GM18868 (cell line): ENCODE measurements around the gene MEX3C.

ENCODE experiments used
- ATAC-seq: cut with Tn5 transposase; IDR thresholded peaks from one replicate; pipeline ENCODE4 v1.9.1; 2021; ENCODE audit warnings: mild to moderate bottlenecking, moderate library complexity; ENCODE audit not compliant: unreplicated experiment

MEX3C gene

DNA sequence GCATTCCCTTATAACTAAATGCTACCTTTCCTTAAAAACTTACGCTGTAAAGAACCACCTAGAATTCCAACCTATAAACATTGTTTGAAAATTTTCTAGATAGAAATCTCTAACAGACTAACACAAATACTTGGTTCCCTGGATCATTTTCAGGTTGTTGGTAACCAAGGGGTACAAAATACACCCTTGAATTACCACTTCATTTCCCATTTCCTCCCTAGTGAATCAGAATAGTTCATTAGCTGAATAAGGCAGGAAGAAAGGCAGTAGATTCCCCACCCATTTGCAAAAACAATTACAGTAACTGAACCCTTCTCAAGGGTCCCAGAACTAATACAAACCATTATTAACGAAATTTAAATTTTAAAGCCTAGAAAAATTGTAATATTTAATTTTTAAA, 5.5 kb downstream of the MEX3C start:
- ATAC-seq, result no peak

DNA sequence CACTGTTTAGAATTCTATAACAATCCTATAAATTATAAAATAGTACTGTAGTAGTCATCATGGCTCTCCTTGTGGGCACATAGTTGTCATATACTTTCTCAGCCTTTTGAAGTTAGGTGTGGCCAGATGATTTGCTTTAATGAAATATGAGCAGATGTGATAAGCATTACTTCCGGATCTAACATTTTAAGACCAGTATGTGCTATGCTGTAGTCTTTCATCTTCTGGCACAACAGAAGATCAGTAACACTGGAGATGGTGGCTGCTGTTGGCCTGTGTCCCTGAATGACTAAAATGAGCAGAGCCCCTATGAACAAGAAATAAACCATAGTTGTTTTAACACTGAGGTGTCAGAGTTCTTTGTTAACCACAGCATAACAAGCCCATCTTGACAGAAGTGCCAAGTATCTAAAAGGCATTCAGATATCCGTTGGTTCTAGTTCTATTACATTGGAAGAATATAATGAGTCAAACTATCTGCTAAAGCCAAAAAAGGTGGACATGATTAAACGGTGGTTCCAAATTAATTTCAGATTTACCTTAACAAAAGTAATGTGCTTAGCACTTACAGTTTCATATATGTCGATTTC, 6.3 kb downstream of the MEX3C start:
- peak; percentile 35 for ATAC-seq

DNA sequence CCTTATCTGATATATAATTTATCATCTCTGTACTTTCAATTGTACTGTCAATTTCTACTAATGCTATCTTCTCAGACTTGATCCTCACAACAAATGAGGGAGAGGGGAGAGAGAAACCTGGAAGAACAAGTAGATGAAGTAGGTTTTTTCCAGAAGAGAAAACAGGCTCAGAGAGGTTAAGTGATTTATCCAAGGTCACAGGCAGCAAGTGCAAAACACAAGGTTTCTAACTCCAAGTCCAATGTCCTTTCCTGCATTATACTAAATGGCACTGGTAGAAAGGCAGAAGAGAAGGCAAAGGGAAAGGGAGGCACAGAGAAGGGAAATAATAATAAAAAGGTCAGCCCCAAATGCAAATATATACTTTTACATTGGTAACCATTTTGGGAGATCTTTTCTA, 7.5 kb downstream of the MEX3C start:
- ATAC-seq, result no peak

DNA sequence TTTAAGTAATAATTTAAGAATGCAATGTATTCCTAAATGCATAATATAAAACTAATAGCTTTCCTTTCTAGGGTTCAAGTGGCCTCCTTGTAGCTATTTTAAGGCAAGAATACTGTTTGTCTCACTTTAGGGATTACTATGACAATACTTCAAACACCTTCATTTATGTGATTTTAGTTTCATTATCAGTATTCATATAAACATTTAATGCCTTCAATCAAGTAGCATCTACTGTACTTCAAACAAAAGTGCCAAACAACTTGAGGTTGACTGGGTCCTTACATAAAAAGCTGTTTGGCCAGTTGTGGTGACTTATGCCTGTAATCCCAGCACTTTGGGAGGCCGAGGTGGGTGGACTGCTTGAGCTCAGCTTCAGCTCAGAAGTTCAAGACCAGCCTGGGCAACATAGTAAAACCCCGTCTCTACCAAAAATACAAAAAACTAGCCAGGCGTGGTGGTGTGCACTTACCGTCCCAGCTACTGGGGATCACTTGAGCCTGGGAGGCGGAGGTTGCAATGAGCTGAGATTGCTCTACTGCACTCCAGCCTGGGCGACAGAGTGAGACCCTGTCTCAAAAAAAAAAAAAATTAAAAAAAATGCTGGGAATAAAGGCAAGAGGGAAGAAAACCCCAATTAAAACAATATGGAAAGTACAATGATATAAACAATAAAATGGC, 9.3 kb downstream of the MEX3C start:
- ATAC-seq, result peak; percentile 45

DNA sequence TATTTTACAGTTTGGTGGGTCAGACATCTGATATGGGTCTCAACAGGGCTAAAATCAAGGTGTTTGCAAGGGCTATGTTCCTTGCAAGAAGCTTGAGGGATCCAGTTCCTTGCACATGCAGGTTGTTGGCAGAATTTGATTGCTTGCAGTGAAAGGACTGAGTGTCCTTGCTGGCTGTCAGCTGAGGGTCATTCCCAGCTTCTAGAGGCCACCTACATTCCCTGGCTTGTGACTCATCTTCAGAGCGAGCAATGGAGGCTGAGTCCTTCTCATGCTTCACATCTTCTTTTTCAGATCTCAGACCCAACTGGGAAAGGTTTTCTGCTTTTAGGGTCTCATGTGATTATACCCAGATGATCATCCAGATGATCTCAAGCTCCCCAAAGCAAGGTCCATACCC, 12.4 kb downstream of the MEX3C start:
- ATAC-seq, result no peak

DNA sequence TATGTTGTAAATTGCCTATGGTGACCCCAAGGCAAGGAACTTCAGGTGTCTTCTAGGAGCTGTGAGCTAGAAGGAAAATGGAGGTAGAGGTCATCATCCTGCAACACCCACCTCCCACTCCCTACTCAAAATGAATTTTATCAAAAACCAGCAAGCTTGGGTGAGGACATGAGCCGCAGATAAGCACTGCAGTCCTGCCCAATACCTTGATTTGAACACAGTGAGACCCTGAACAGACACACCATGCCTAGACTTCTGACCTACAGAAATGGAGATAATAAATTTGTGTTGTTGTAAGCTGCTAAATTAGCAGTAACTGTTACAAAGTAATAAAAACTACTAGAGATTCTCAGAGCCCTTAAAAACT, 13.4 kb downstream of the MEX3C start:
- ATAC-seq, result no peak

DNA sequence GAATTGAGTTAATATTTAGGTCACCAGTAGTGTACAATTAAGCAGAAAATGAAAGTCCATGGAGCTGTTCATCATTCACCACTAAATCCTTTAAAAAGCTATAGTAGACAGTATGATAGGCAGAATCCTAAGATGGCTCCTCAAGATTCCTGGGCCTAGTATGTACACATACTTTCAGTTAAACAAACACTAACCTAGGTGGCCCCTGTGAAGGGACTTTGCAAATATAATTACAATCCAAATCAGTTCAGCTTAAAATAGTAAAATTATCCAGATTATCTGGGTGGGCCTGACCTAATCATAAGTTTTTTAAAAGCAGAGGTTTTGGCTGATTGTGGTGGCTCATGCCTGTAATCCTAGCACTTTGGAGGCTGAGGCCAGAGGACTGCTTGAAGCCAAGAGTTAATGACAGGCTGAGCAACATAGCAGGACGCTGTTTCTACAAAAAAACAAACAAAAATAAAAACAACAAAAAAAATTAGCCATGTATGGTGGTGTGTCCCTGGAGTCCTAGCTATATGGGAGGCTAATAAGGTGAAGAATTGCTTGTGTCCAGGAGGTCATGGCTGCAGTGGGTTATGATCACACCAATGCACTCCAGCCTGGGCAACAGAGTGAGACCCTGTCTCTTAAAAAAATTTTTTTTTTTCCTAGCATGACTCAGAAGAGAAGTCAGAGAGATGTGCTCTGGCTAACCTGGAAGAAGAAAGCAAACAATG, 13.9 kb downstream of the MEX3C start:
- no peak for ATAC-seq

DNA sequence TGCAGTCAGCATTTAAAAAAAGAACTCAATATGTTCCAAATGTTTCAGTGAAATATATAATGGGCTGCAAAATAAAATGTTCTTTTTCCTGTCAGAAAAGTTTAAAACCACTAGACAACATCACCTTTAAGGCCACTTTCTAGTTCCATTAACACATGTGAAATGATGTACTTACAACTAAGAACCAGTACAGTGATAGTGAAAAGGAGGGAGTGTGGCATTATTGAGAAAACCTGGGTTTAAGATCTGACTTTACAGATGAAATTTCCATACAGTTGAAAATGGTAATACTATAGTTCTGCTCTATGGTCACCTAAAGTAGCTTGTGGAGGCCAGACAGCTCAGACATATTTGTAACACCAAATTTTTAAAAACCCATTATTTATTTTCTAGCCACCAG, 14.7 kb downstream of the MEX3C start:
- ATAC-seq, result no peak

DNA sequence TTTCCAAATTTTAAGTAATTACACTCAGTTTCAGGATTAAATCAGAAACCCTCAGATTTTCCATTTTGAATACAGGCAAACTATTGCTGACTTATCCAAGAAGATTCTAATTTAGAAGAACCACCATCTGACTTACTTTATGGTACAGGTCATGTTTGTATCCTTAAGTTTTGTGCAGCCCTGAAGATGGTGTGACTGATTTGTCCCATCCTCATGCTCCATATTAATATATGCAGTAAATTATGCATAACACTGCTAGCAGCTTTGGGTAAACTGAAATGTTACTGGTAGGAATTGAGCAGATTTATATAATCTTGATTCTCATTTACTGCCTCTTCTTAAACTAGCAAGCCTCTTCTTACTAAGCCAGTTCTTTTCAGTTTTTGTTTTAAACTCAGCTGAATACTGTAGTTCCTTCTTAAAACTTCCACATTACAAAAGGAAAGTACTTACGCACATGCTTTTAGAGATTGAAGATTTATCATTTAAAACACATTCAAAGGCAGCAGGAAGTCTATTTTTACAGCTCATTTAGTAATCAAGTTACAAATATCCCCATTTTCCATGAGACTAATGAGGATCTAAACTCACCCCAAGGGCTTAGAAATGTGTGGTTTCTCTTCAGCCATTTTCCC, 25.7 kb downstream of the MEX3C start:
- ATAC-seq, result no peak

DNA sequence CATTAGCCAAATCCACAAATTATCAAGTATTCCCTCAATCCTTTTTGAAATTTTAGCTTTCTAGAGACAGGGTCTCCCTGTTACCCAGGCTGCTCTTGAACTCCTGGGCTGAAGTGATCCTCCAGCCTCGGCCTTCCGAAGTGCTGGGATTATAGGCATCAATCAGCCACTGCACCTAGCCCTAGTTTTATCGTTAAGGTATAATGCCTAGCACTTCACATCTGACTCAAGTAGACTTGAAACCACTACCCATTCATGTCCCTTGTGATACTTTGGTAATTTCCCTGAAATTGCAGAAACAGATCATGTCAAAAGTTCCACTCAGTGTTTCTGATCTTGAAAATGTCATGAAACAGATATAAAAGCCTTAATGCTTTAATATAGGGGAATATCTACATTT, 26.3 kb downstream of the MEX3C start:
- peak; percentile 80 for ATAC-seq

DNA sequence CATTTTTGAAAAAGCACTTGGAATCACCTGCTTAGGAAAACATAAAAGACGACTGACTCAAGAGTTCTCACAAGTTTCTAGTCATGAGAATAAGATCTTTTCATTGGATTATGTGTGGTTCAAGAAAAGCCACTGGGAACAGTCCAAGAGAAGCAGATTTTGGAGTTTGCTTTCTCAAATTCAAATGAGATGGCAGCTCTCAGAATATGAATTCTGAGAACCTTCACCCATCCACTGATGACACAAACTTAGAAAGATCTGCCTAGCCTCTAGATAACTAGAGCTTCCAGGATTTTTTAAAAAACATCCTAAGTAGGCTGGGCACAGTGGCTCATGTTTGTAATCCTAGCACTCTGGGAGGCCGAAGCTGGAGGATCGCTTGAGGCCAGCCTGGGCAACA, 26.8 kb downstream of the MEX3C start:
- no peak for ATAC-seq

DNA sequence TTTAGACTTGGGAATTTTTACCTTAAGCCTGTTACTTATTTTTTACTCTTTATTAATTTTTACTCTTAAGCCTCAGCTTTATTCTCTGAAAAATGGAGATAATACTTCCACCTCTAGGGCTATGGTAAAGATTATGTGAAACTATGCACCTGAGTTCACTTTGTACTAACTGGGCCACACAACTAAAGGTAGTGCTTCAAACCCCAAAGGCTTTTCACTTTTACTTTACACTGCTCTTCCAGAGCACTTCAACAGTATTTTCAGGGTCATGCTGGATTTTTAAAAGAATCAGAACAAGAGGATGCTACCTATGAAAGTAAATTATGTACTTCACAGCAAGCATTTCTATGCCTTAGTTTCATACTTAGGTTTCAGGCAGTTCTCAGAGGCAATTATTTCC, 27.8 kb downstream of the MEX3C start:
- ATAC-seq, result no peak

DNA sequence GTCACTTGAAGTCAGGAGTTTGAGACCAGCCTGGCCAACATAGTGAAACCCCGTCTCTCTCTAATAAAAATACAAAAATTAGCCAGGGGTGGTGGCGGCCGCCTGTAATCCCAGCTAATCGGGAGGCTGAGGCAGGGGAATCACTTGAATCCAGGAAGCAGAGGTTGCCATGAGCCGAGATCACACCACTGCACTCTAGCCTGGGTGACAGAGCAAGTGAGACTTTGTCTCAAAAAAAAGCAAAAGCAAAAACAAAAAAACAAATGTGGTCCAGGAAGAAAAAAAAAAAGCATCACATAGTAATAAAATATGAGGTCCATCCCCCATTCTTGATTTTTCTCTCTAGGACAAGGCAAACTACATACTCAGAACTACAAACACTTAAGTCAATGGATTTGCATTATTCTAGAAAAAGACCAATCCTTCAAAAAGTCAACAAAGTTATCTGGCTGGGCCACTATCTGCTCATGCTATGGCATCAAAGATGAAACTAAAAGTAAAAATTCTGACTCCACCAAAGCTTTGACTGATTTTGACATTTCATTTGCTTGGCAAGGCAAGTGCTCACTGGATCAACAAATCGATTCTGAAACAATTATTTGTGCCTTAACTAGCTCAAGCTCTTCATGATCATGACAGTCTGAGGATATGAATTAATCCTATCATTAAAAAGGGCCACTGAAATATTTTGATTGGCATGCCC, 28.4 kb downstream of the MEX3C start:
- ATAC-seq, result peak; percentile 31

DNA sequence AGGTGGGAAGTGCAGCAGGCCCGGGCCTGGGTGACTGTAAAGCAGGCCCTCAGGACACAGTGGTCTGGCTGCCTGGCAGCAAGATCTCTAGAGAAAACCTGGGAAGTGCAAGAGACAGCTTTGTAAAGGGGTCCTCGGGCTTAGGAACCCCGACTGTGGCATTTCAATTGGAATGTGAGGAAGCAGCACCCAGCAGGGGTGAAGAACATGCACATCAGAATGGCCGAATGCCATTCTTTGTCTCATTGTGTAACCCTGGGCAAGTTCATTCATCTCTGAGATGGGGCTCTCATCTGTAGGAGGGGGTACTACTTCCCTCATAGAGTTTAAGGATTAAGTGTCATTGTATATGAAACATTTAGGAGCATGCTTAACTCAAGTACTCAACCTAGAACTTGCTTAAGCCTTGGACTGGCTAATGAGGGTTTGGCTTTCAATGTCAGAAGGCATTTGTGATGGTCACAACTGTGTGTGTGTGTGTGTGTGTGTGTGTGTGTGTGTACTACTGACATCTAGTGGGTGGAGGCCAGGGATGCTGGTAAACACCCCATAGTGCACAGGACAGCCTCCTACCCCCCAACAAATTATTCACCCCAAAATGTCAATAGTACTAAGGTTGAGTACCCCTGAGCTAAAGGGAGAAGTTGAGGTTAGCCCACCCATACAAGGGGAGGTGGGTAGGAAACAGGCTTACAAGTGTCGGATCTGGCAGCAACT, 29.3 kb downstream of the MEX3C start:
- ATAC-seq, result no peak

DNA sequence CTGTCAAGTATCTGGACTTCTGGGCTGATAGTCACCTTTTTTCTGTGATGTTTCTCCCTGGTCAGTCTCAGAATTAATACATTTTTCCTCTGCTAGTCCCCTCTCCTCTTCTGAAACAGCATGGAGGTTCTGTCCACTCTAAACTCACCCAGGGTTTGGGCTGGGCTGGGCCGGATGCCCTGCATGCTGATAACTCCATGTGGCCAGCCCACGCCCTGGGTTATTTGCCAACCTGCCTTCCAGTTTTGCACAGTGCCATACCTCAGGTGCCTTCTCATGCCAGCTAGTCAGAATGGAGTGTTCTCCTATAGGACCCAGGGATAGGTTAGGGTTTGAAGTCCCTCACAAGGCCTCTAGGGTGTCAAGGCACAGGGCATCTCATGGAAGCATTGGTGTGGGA, 32.2 kb downstream of the MEX3C start:
- ATAC-seq, result no peak

DNA sequence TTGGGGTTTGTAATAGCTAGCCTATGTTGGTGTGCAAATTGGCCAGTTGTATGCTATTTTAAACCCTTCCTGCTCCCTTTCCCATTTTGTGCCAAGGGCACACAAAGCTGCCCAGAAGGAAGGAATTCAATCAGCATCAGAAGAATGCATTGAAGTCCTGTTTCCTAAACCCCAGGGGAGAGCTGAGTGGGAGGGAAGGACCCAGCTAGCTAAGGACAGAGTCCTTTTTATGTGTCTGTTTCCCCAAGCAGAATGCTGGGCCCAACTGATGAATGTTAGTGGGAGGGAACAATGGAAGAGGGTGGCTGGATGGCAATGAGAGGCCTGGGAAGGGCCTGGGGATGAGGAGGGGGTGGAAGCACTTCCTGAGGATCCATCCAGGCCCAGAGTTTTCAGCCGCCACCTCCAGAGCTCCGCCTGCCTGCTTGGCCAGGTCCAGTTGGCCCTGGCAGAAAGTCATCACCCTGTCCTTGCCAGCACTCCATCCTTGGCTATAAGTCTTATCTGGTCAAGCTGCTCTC, 32.7 kb downstream of the MEX3C start:
- ATAC-seq, result no peak

DNA sequence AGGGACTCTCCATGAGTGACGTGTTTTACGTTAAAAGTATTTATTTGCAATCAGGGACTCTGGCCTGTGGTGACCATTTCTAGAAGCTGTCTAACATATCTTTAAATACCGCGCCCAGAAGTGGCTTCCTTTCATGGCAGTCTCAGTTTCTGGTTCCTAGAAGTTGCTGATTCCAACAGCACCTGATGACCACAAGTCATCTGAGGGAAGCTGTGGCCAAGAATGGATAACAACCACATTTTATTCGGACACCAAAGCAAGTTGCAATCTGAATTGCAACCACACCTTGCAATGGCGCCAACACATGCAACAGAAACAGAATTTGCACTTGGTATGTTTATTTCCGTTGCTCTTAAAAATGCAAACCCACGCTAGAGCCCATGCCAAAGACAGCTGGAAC, 33.1 kb downstream of the MEX3C start:
- ATAC-seq, result no peak

DNA sequence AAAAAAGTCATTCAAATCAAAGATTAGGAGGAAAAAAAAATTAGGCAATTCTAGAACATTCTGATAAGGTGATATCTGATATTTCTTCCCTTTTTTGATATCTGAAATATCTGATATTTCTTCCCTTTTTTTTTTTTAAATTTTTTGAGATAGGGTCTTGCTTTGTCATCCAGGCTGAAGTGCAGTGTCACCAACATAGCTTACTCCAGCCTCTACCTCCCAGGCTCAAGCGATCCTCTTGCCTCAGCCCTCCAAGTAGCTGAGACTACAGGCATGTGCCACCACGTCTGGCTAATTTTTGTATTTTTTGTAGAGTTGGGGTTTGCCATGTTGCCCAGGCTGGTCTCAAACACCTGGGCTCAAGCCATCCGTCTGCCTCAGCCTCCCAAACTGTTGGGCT, 33.9 kb downstream of the MEX3C start:
- no peak for ATAC-seq

DNA sequence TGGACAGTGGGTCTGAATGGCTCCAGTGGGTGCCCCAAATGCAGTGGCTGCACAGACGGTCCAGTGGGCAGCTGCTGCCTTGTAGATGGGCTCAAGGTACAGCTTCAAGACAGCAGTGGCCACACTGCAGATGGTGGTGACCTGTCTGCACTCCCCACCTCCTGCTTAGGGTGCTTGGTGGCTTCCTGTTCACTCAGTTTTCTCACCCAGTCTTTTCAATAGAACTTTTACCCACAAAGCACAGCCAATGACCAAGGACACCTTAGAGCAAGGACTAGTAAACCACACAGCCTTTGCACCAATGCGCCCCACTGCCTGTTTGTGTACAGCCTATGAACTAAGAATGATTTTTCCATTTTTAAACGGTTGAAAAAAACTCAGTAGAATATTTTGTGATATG, 34.9 kb downstream of the MEX3C start:
- ATAC-seq, result no peak

DNA sequence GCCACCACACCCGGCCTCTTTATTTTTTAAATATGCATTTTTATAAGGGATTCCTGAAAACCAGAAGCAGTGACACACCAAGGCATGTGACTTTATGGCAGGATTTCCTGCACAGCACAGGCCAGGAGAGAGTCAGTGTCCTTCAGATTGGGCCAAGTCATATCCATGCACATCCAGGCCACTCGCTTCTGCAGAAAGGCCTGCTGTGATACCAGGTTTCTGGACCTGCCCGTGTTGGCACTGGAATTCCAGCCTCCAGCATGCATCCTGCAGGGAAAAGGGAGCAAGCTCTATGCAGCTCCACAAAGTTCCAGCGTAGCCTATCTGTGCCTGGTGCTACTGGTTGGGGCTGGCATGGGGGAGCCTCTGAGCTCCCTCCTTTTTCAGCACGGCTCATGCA, 36.8 kb downstream of the MEX3C start:
- no peak for ATAC-seq

DNA sequence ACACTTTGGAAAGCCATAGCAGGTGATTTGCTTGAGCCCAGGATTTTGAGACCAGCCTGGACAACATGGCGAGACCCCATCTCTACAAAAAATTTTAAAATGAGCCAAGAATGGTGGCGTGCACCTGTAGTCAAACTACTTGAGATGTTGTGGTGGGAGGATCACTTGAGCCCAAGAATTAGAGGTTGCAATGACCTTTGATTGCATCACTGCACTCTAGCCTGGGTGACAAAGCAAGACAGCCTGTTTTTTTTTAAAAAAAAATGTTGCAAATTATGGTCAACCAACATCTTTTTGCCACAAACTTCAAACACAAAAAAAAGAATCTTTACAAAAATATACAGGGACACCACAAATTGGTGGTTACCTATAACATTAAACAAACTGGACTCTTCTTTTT, 40.3 kb downstream of the MEX3C start:
- no peak for ATAC-seq
